Measurements from ENCODE around the gene RPL7A. TPM values are rescaled to one million over a fixed set of nuclear protein-coding genes. Genes with fewer than 3 reads are reported as not detected.

The RPL7A gene
- total and polyA plus RNA-seq, 2 of the 13 experiments (the other 11 are each of a cell fraction or from before 2014, with no cell fraction given): 2,401 to 2,938 TPM

DNA sequence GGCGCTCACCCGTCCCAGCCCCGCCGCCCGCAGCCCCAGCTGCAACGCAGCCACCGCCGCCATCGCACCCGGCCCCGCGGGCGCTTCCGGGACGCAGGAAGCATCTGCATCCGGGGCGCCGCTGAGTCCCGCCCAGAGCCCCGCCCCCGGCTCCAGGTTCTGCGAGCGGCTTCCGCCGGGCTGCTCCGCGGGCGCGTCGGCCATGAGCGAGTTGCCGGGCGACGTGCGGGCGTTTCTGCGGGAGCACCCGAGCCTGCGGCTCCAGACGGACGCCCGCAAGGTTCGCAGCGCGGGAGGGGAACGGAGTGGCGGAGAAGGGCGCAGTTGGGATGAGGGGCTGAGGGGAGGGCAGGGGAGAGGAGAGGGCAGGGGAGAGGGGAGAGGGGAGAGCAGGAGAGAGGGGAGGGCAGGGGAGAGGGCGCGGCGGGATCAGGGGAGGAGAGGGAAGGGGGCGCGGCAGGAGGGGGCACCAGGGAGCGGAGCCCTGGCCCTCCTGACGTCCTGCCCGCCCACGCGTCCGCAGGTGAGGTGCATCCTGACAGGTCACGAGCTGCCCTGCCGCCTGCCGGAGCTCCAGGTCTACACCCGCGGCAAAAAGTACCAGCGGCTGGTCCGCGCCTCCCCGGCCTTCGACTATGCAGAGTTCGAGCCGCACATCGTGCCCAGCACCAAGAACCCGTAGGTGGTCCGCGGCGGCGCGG lies 8.5 kb downstream of the RPL7A start, which contains the start of the genes SURF1 and SURF2 (continued):
- TF ChIP-seq SALL2 (CRISPR knock-in tag; IDR thresholded peaks at IDR 0.05): peak; percentile 74
- TF ChIP-seq ZNF761 (CRISPR knock-in tag; conservative IDR thresholded peaks at IDR 0.05): 0 out of 2 replicates have a peak, but pooled peaks have one; percentile 37
- TF ChIP-seq SCMH1 (CRISPR knock-in tag; IDR thresholded peaks at IDR 0.05; ENCODE audit: borderline replicate concordance): no peak
- peak; percentile 97 for TF ChIP-seq ZSCAN20 (CRISPR knock-in tag; IDR thresholded peaks at IDR 0.05; ENCODE audit: borderline replicate concordance)
- TF ChIP-seq, protein P1, sequence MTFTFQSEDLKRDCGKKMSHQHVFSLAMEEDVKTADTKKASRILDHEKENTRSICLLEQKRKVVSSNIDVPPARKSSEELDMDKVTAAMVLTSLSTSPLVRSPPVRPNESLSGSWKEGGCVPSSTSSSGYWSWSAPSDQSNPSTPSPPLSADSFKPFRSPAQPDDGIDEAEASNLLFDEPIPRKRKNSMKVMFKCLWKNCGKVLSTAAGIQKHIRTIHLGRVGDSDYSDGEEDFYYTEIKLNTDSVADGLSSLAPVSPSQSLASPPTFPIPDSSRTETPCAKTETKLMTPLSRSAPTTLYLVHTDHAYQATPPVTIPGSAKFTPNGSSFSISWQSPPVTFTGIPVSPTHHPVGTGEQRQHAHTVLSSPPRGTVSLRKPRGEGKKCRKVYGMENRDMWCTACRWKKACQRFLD (CRISPR knock-in tag; IDR thresholded peaks at IDR 0.05; ENCODE audit: borderline replicate concordance): 0 out of 2 replicates have a peak, but pooled peaks have one; percentile 48

DNA sequence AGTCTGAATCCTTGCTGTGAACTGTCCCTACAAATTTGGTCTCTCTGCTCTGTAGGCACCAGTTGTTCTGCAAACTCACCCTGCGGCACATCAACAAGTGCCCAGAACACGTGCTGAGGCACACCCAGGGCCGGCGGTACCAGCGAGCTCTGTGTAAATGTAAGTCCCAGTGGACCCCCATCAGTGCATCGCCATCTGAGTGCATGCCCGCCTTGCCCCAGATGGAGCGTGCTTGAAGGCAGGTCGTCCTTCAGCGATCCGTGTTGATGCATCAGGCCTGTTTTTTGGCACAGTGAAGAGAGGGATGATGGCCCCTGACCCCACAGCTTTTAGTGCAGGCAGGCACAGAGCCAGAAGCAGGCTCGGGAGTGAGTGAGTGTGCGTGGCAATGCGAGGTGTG lies 9.6 kb downstream of the RPL7A start:
- Histone ChIP-seq H3K9me3 (ENCODE audit: low read length) (no peaks in the 10 kb centered on the region), H3K27ac (ENCODE audit: extremely low read length, insufficient read depth, low read length) (no peak overlapping the region), H3K4me1 (ENCODE audit: insufficient read depth, low read length) (peaks cover 64% of the 10 kb centered on the region), H3K27me3 (ENCODE audit: control insufficient read depth in 1 of 2, insufficient read depth in 2 of 2, low read length in 2 of 2) (no peaks in the 10 kb centered on the region; a peak in 1 of 5 replicates), H3K4me3 (replicated peaks in 1 of 3; ENCODE audit: insufficient read depth in 1 of 3, low read depth in 2 of 3, low read length in 3 of 3) (peak overlapping the region in 2 of 3 experiments; percentile 90 to 91; a peak in 1 of 6 replicates), H3K9ac (ENCODE audit: insufficient read depth, low read depth, low read length) (peak overlapping the region; percentile 68; the same call in 1 of the 2 replicates), H2AFZ (ENCODE audit: low read length) (no peak overlapping the region), H3K36me3 (replicated peaks in 1 of 2; ENCODE audit: control insufficient read depth in 1 of 2, insufficient read depth in 2 of 2, low read length in 2 of 2) (peaks cover 7 to 46% of the 10 kb centered on the region in 2 experiments; a peak in 4 of 5 replicates), H3K4me2 (ENCODE audit: low read depth, low read length) (peak overlapping the region; percentile 86), H4K20me1 (ENCODE audit: insufficient read depth, low read length) (peaks cover 23% of the 10 kb centered on the region; the same call in 1 of the 2 replicates), H3K79me2 (ENCODE audit: insufficient read depth, low read length) (peaks cover 15% of the 10 kb centered on the region)
- ChIA-PET POLR2A (interaction anchor here (1.3 kb wide), 1 partner anchor 102 kb away, joined by 4 read pairs; the partner anchor contains the start of gene CACFD1), CTCF (ENCODE audit: low intra/inter-chr PET ratio, low total read pairs) (no interaction called here)
- in situ Hi-C loops (cut with HindIII; ENCODE audit: extremely low pct_ligation_motif_present, low pct_unique_long_range_greater_than_20kb): loop anchor here (5.0 kb wide), 2 partner anchors 50 to 130 kb away; no protein-coding TSS in a partner anchor
- ATAC-seq (no peak), FAIRE-seq (no peak), DNase-seq (ENCODE audit: low spot score) (no peak)
- WGBS (ENCODE audit: low lambda C conversion rate): 95% methylated on average over 6 of the region's 14 CpGs
- TF ChIP-seq AGO2 (optimal IDR thresholded peaks at IDR 0.05; ENCODE audit: low read depth, low read length) (peak; percentile 20), SUZ12 (IDR thresholded peaks at IDR 0.05; ENCODE audit: low read depth, low read length) (no peak)
- intact Hi-C loops (cut with micrococcal nuclease; ENCODE audit: unreplicated experiment): loop anchor here (5.0 kb wide), 2 partner anchors 40 to 130 kb away; no protein-coding TSS in a partner anchor
- no TSS peak for BruUV-seq (replicated peaks)

Measured in HepG2 (cell line).